ENCODE measurements around the gene CEACAM18. TPM values are rescaled to one million over a fixed set of nuclear protein-coding genes. Genes with fewer than 3 reads are reported as not detected.
"Not testable (repeated sequence)": the region's sequence is repeated elsewhere in the genome, so short reads cannot be mapped to it uniquely, and the experiment has no call there.

CEACAM18 gene
- polyA plus RNA-seq, 3 donors from 2014 or later = not detected

GRCh38 chr19:51490676-51491075, 12.3 kb downstream of the CEACAM18 start:
- DNase-seq = no peak
- Mint-ChIP-seq H3K9me3 (no peaks in the 10 kb centered on the region), H3K27me3 (ENCODE audit: low read depth in 3 of 3) (peaks cover 6 to 12% (median 7%) of the 10 kb centered on the region in 3 donors), H3K27ac (no peak overlapping the region), H3K4me1 (no peaks in the 10 kb centered on the region), H3K4me3 (no peak overlapping the region), H3K36me3 (no peaks in the 10 kb centered on the region)

DNA sequence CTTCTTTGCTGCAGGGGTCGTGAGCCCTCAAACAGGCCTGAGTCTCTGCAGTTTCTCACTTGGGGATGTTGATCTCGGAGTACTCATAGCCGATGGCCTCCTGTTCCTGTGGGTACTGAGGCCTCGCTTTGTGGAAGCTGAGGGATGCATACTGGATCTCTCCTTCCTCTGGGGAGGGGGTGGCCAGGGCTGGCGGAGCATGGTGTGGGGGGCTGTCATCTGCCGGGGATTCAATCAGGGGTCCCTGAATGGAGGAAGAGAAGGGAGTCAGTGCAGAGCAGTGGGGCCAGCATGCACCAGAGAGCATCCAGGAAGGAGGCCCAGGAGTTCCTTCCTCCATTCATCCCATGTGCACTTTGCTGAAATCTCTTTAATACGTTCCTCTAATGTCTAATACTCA, 13.2 kb downstream of the CEACAM18 start:
- DNase-seq = no peak
- H3K27ac Mint-ChIP-seq = no peak overlapping the region
- H3K9me3 Mint-ChIP-seq = no peaks in the 10 kb centered on the region
- no peaks in the 10 kb centered on the region for H3K4me1 Mint-ChIP-seq
- H3K4me3 Mint-ChIP-seq = no peak overlapping the region
- H3K36me3 Mint-ChIP-seq = no peaks in the 10 kb centered on the region
- peaks cover 6 to 11% (median 9%) of the 10 kb centered on the region in 3 donors for H3K27me3 Mint-ChIP-seq (ENCODE audit: low read depth in 3 of 3)

DNA sequence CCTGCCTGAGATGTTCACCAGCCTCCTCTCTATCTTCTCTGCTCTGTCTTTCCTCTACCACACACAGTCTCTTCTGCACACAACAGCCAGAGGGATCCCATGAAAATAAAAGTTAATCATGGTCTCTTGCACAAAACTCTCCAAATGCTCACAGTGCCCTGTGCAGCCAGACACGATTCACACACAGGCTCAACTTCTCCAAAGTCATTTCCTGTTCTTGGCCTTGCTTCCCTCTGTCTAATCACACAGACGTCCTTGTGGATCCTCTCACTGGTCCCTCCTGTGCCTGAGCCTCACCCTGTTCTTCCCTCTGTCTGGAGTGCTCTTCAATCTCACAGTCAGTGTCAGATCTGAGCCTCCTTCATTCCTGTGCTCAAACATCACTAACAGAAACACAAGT, 15.4 kb downstream of the CEACAM18 start:
- Mint-ChIP-seq H3K4me1 (no peaks in the 10 kb centered on the region), H3K9me3 (no peaks in the 10 kb centered on the region), H3K27ac (no peak overlapping the region), H3K4me3 (no peak overlapping the region), H3K36me3 (no peaks in the 10 kb centered on the region), H3K27me3 (ENCODE audit: low read depth in 3 of 3) (peaks cover 6 to 11% (median 7%) of the 10 kb centered on the region in 3 donors)
- DNase-seq = no peak

GRCh38 chr19:51497666-51498065, 19.3 kb downstream of the CEACAM18 start:
- Mint-ChIP-seq H3K4me3 (no peak overlapping the region), H3K27ac (no peak overlapping the region), H3K36me3 (no peaks in the 10 kb centered on the region), H3K4me1 (peaks cover 11 to 12% of the 10 kb centered on the region in 2 donors), H3K9me3 (no peaks in the 10 kb centered on the region), H3K27me3 (ENCODE audit: low read depth in 3 of 3) (peaks cover 7 to 10% (median 8%) of the 10 kb centered on the region in 3 donors)
- DNase-seq = no peak

GRCh38 chr19:51500931-51501330, 22.6 kb downstream of the CEACAM18 start:
- not testable (repeated sequence) for H3K36me3 Mint-ChIP-seq; DNase-seq; H3K27ac Mint-ChIP-seq; H3K27me3 Mint-ChIP-seq (ENCODE audit: low read depth in 3 of 3); H3K9me3 Mint-ChIP-seq
- H3K4me3 Mint-ChIP-seq = peak overlapping the region in 1 of 5 donors; percentile 51
- peaks cover 11 to 12% of the 10 kb centered on the region in 2 donors for H3K4me1 Mint-ChIP-seq

DNA sequence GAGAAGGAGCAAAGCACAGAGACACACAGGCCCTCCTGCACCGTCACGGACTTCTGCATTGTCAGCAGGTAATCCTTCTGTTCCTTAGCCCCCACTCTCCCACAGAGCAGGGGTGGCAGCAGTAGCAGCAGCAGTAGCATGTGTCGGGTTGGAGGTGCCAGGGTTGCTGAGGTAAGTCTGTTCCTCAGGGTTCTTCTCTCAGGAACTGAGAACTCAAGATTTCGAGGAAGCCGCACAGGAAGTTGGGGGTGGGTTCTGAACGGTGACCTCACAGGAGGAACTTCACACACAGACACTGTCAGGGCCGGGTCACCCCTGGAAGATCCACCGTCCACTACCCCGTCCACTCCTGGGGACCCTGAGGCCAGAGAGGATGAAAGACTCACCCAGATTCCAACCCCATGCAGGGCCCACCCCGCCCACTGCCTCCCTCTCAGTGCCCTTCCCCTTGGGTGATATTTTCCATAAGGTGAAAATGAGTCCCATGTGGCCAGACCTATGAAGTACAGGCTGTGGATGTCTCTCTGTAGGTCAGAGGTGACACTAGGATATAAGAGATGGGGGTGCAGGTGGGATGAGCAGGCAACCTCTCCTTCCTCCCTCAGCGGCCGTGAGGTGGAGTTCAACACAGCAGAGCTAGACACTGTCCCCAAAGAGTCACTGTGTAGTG, 23.4 kb downstream of the CEACAM18 start, which contains the start of gene SIGLEC12:
TSS of gene SIGLEC12 (minus strand) at position 207 of the 670 bp plus-strand sequence. CDS start at position 140, 67 bp downstream.
- DNase-seq = no peak
- peaks cover 11 to 12% of the 10 kb centered on the region in 2 donors for H3K4me1 Mint-ChIP-seq
- peaks cover 0 to 6% (median 4%) of the 10 kb centered on the region in 3 donors for H3K27me3 Mint-ChIP-seq (ENCODE audit: low read depth in 3 of 3)
- no peaks in the 10 kb centered on the region for H3K9me3 Mint-ChIP-seq
- H3K27ac Mint-ChIP-seq = no peak within 1 kb of the TSS
- H3K36me3 Mint-ChIP-seq = no peaks in the 10 kb centered on the region
- H3K4me3 Mint-ChIP-seq = peak within 1 kb of the TSS in 2 of 5 donors; percentile 27 to 51

DNA sequence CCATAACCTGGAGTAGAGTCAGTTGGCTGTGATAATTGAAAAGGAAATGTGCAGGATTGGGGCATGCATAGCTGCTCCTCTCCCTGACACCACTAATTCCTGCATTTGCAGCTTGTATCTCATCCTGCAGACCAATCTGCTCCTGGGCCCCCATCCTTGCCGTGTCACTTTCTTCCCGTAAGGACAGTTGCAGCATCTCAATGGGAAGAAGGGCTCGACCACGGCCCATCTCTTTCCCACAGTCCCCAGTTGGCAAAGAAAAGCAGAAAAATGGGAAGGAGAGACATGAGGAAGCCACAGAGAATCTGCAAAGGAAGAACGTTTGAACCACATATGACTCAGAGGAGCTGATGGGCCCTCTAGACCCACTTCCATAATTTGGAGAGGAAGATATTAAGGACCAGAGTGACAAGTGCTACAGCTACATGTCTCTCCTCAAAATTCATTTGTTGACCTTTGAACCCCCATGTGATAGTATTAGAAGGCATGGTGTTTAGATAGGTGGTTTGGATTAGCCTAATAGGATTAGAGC, 25.0 kb downstream of the CEACAM18 start:
- no peak overlapping the region for H3K4me3 Mint-ChIP-seq
- DNase-seq = no peak
- peaks cover 11 to 12% of the 10 kb centered on the region in 2 donors for H3K4me1 Mint-ChIP-seq
- no peaks in the 10 kb centered on the region for H3K36me3 Mint-ChIP-seq
- peaks cover 0 to 6% (median 4%) of the 10 kb centered on the region in 3 donors for H3K27me3 Mint-ChIP-seq (ENCODE audit: low read depth in 3 of 3)
- no peak overlapping the region for H3K27ac Mint-ChIP-seq
- H3K9me3 Mint-ChIP-seq = no peaks in the 10 kb centered on the region

- Mint-ChIP-seq H3K36me3 (no peaks in the 10 kb centered on the region), H3K27me3 (ENCODE audit: low read depth in 3 of 3) (peaks cover 0 to 6% (median 4%) of the 10 kb centered on the region in 3 donors)
- no peak for DNase-seq
These were observed 25.6 kb downstream of the CEACAM18 start for GRCh38 chr19:51503896-51504295.

DNA sequence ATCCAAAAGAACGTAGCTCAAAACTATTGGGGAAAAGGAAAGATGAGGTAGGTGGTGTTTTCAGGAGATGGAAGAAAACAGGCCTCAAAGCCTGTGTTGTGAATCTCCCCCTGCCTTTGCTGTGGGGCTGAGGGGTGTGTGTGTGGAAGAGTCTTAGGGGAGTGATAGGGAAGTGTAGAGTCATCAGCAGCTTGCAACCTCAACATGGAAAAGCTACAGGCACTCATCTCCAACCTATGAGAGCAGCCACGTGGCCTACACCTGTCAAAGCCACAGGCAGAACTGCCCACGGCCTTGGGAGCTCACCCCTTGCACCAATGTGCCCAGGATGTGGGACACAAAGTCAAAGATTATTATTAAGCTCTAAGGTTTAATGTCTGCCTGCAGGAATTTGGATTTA, 27.6 kb downstream of the CEACAM18 start:
- Mint-ChIP-seq H3K27me3 (ENCODE audit: low read depth in 3 of 3) (peaks cover 0 to 11% (median 1%) of the 10 kb centered on the region in 3 donors), H3K4me1 (peaks cover 11 to 12% of the 10 kb centered on the region in 2 donors), H3K4me3 (no peak overlapping the region), H3K36me3 (no peaks in the 10 kb centered on the region), H3K27ac (no peak overlapping the region), H3K9me3 (no peaks in the 10 kb centered on the region)
- DNase-seq = no peak

More at GRCh38 chr19:51503896-51504295, 25.6 kb downstream of the CEACAM18 start:
- H3K27ac Mint-ChIP-seq = no peak overlapping the region
- no peaks in the 10 kb centered on the region for H3K9me3 Mint-ChIP-seq
- peaks cover 11 to 12% of the 10 kb centered on the region in 2 donors for H3K4me1 Mint-ChIP-seq
- no peak overlapping the region for H3K4me3 Mint-ChIP-seq

DNA sequence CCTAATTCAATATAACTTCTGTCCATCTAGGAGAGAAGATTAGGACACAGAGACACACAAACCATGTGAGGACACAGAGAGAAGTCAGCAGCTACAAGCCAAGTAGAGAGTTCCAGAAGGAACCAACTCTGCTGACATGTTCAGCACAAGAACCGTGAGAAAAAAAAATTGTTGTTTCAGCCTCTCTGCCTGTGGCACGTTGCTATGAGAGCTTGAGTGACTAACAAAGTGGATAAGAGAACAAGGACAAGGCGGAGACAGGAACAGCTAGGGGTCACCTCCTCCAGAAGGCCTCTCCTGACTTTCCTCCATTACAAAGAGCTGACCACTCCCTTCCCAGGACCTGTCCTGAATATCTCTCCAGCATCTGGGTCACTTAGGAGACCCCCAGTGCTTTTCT, 28.9 kb downstream of the CEACAM18 start:
- peaks cover 0 to 1% of the 10 kb centered on the region in 2 donors for H3K4me1 Mint-ChIP-seq
- H3K36me3 Mint-ChIP-seq = no peaks in the 10 kb centered on the region
- H3K27ac Mint-ChIP-seq = no peak overlapping the region
- H3K9me3 Mint-ChIP-seq = no peaks in the 10 kb centered on the region
- DNase-seq = no peak
- peaks cover 1 to 12% (median 4%) of the 10 kb centered on the region in 3 donors for H3K27me3 Mint-ChIP-seq (ENCODE audit: low read depth in 3 of 3)
- H3K4me3 Mint-ChIP-seq = no peak overlapping the region

GRCh38 chr19:51507640-51508058, 29.3 kb downstream of the CEACAM18 start:
- Mint-ChIP-seq H3K4me3 (no peak overlapping the region), H3K27ac (no peak overlapping the region), H3K27me3 (ENCODE audit: low read depth in 3 of 3) (peaks cover 0 to 12% (median 4%) of the 10 kb centered on the region in 3 donors)

DNA sequence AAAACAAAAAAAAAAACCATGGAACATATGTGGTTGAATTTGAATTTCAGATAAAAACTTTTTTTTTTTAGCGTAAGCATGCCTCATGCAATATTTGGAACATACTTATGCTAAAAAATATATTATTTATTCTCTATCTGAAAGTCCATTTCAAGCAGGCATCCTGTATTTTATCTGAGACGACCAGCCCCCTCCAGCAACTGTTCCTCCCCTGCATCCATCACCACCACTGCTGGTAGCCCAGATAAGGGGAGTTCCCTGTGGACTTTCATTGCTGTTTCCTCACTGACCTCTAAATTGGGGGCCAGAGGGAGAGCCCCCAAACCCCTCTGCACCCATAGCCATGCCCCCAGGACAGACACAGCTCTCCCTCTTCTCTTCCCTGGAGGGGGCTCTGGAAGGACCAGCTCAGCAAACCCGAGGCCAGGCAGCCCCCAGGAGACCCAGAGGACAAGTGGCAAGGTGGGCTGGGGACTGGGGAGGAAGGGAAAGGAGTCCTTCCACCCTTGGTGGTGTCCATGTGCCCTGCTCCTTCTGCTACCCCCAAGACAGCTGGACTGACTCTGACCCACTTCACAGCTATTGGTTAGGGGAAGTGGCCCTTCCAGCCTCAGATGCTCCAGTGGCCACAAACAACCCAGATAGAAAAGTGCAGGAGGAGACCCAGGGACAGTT, 29.9 kb downstream of the CEACAM18 start:
- Mint-ChIP-seq H3K27me3 (ENCODE audit: low read depth in 3 of 3) (peaks cover 0 to 12% (median 4%) of the 10 kb centered on the region in 3 donors), H3K9me3 (no peaks in the 10 kb centered on the region), H3K4me1 (no peaks in the 10 kb centered on the region), H3K36me3 (no peaks in the 10 kb centered on the region), H3K27ac (no peak overlapping the region), H3K4me3 (no peak overlapping the region)
- DNase-seq = no peak

More at GRCh38 chr19:51507640-51508058, 29.3 kb downstream of the CEACAM18 start:
- H3K4me1 Mint-ChIP-seq = no peaks in the 10 kb centered on the region
- no peaks in the 10 kb centered on the region for H3K9me3 Mint-ChIP-seq
- H3K36me3 Mint-ChIP-seq = no peaks in the 10 kb centered on the region
- DNase-seq = no peak

GRCh38 chr19:51509823-51510660, 31.7 kb downstream of the CEACAM18 start:
- H3K4me3 Mint-ChIP-seq = no peak overlapping the region
- H3K27me3 Mint-ChIP-seq (ENCODE audit: low read depth in 3 of 3) = peaks cover 0 to 9% (median 6%) of the 10 kb centered on the region in 3 donors
- DNase-seq = no peak
- no peaks in the 10 kb centered on the region for H3K9me3 Mint-ChIP-seq
- H3K36me3 Mint-ChIP-seq = no peaks in the 10 kb centered on the region
- no peak overlapping the region for H3K27ac Mint-ChIP-seq
- H3K4me1 Mint-ChIP-seq = no peaks in the 10 kb centered on the region
